Peyer's patch (tissue), 4 donors: Measurements from ENCODE around the gene CRYL1.

Experiments used
- POLR2A ChIP-seq, 2 donors: fragments of 450-650 bp; IDR thresholded peaks; one replicate each; pipeline ENCODE4 v1.5.1; 2017; ENCODE audit warnings: antibody characterized with exemption in 2 of 2, mild to moderate bottlenecking in 2 of 2, moderate library complexity in 2 of 2
- TF ChIP-seq, protein P1 (sequence below), 6 experiments: fragments of 450-650 bp in 4 of 6; fragments of 200-600 bp in 2 of 6; sonication (generic) in 1 of 6; IDR thresholded peaks; one replicate each; pipeline ENCODE4 v1.5.1; 2017 to 2019; ENCODE audit warnings: antibody characterized with exemption in 6 of 6, mild to moderate bottlenecking in 3 of 6, moderate library complexity in 1 of 6

DNA sequence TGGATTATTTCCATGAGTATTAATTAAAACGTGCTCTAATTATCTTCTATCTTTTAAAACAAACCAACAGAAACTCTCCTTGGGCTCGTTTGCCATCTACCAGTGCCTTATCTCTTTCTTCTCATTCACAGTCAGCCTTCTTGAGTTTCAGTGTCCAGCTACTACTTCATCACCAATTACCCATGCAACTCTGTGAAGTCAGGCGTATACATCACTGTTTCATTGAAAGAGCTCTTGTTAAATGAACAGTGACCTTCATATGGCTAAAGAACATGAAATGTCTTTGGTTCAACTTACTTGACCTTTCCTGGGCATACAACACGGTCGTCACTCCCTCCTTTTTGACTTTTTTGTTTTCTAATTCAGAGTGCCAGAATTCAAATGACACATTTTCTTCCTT, 36.1 kb upstream of the CRYL1 start:
- TF ChIP-seq, protein P1, sequence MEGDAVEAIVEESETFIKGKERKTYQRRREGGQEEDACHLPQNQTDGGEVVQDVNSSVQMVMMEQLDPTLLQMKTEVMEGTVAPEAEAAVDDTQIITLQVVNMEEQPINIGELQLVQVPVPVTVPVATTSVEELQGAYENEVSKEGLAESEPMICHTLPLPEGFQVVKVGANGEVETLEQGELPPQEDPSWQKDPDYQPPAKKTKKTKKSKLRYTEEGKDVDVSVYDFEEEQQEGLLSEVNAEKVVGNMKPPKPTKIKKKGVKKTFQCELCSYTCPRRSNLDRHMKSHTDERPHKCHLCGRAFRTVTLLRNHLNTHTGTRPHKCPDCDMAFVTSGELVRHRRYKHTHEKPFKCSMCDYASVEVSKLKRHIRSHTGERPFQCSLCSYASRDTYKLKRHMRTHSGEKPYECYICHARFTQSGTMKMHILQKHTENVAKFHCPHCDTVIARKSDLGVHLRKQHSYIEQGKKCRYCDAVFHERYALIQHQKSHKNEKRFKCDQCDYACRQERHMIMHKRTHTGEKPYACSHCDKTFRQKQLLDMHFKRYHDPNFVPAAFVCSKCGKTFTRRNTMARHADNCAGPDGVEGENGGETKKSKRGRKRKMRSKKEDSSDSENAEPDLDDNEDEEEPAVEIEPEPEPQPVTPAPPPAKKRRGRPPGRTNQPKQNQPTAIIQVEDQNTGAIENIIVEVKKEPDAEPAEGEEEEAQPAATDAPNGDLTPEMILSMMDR (IDR thresholded peaks at IDR 0.05): no peak
- no peak for TF ChIP-seq POLR2A (IDR thresholded peaks at IDR 0.05)
